Measurements from ENCODE around the gene ZNF575. TPM values are rescaled to one million over a fixed set of nuclear protein-coding genes. Genes with fewer than 3 reads are reported as not detected.

The ZNF575 gene
- 1.2 to 1.9 TPM (median 1.6 TPM) in 5 replicates for total RNA-seq (2022; extraction: Qiagen RNA extraction; ENCODE audit: low read depth)

GRCh38 chr19:43532962-43533545 is at the start of gene ZNF575:
ZNF575 (plus strand) TSS chr19:43533188; CDS start chr19:43534423, 1,235 bp downstream.

GRCh38 chr19:43504426-43505185 is 28.4 kb upstream of the ZNF575 start, which contains the start of gene PHLDB3:
PHLDB3 (minus strand) TSS chr19:43504746; CDS start chr19:43504118, 628 bp downstream.

GRCh38 chr19:43526884-43527859 is 5.8 kb upstream of the ZNF575 start, which contains the start of gene ETHE1:
ETHE1 (minus strand) TSS chr19:43527201; CDS start chr19:43527177, 24 bp downstream.

GRCh38 chr19:43575156-43575950 is 42.4 kb downstream of the ZNF575 start, which contains the start of the genes PINLYP and XRCC1:
PINLYP (plus strand) TSS chr19:43575801; CDS start chr19:43577192, 1,391 bp downstream.
XRCC1 (minus strand) TSS chr19:43575527; CDS start chr19:43575458, 69 bp downstream.

Other genes with a start within 250 kb of the ZNF575 start
- 0.06 to 0.11 TPM (median 0.09 TPM) in 4 of 5 replicates, not detected in the other for gene CD177, start 179.5 kb upstream of the ZNF575 start, total RNA-seq (2022; extraction: Qiagen RNA extraction; ENCODE audit: low read depth)
- not detected in 5 replicates for gene TEX101, start 118.3 kb upstream of the ZNF575 start, total RNA-seq (2022; extraction: Qiagen RNA extraction; ENCODE audit: low read depth)
- 0.22 to 0.80 TPM (median 0.41 TPM) in 5 replicates for gene LYPD3, start 67.6 kb upstream of the ZNF575 start, total RNA-seq (2022; extraction: Qiagen RNA extraction; ENCODE audit: low read depth)
- 7.9 to 10.0 TPM (median 8.8 TPM) in 5 replicates for gene PHLDB3, start 28.4 kb upstream of the ZNF575 start, total RNA-seq (2022; extraction: Qiagen RNA extraction; ENCODE audit: low read depth)
- 45.7 to 50.9 TPM (median 49.2 TPM) in 5 replicates for gene ETHE1, start 6.0 kb upstream of the ZNF575 start, total RNA-seq (2022; extraction: Qiagen RNA extraction; ENCODE audit: low read depth)
- 24.8 to 28.2 TPM (median 27.3 TPM) in 5 replicates for gene XRCC1, start 42.3 kb downstream of the ZNF575 start, total RNA-seq (2022; extraction: Qiagen RNA extraction; ENCODE audit: low read depth)
- 0.15 to 0.19 TPM (median 0.17 TPM) in 3 of 5 replicates, not detected in the others for gene PINLYP, start 42.6 kb downstream of the ZNF575 start, total RNA-seq (2022; extraction: Qiagen RNA extraction; ENCODE audit: low read depth)
- gene IRGQ, start 62.9 kb downstream of the ZNF575 start, total RNA-seq (2022; extraction: Qiagen RNA extraction; ENCODE audit: low read depth) = 5.3 to 6.3 TPM (median 5.9 TPM) in 5 replicates
- gene ZNF576, start 63.4 kb downstream of the ZNF575 start, total RNA-seq (2022; extraction: Qiagen RNA extraction; ENCODE audit: low read depth) = 12.8 to 21.1 TPM (median 20.4 TPM) in 5 replicates
- gene SRRM5, start 78.9 kb downstream of the ZNF575 start, total RNA-seq (2022; extraction: Qiagen RNA extraction; ENCODE audit: low read depth) = 0.67 to 0.93 TPM (median 0.80 TPM) in 5 replicates
- 50.6 to 71.3 TPM (median 59.6 TPM) in 5 replicates for gene ZNF428, start 86.4 kb downstream of the ZNF575 start, total RNA-seq (2022; extraction: Qiagen RNA extraction; ENCODE audit: low read depth)
- gene CADM4, start 106.7 kb downstream of the ZNF575 start, total RNA-seq (2022; extraction: Qiagen RNA extraction; ENCODE audit: low read depth) = 8.3 to 10.2 TPM (median 9.1 TPM) in 5 replicates
- gene PLAUR, start 137.0 kb downstream of the ZNF575 start, total RNA-seq (2022; extraction: Qiagen RNA extraction; ENCODE audit: low read depth) = 74.2 to 80.1 TPM (median 77.0 TPM) in 5 replicates
- not detected in 5 replicates for gene IRGC, start 182.9 kb downstream of the ZNF575 start, total RNA-seq (2022; extraction: Qiagen RNA extraction; ENCODE audit: low read depth)
- gene SMG9, start 221.8 kb downstream of the ZNF575 start, total RNA-seq (2022; extraction: Qiagen RNA extraction; ENCODE audit: low read depth) = 47.4 to 65.8 TPM (median 57.7 TPM) in 5 replicates
- 44.8 to 64.3 TPM (median 57.6 TPM) in 5 replicates for gene KCNN4, start 247.8 kb downstream of the ZNF575 start, total RNA-seq (2022; extraction: Qiagen RNA extraction; ENCODE audit: low read depth)